HEK293 (cell line): Measurements from ENCODE around the gene FASTKD3.

Experiments
- GLI2 ChIP-seq: fragments of 450-650 bp; formaldehyde crosslinking; IDR thresholded peaks from 2 replicates; pipeline ENCODE4; 2017; ENCODE audit warnings: missing biosample characterization, missing genetic modification characterization, low read depth, borderline replicate concordance
- KLF16 ChIP-seq: fragments of 450-650 bp; formaldehyde crosslinking; IDR thresholded peaks from 2 replicates; pipeline ENCODE4 v1.5.1; 2017; ENCODE audit warnings: missing biosample characterization, missing genetic modification characterization
- MYNN ChIP-seq: fragments of 450-650 bp; formaldehyde crosslinking; IDR thresholded peaks from 2 replicates; pipeline ENCODE4 v1.5.1; 2016; ENCODE audit warnings: missing biosample characterization, missing genetic modification characterization, borderline replicate concordance
- REPIN1 ChIP-seq: fragments of 450-650 bp; formaldehyde crosslinking; IDR thresholded peaks from 2 replicates; pipeline ENCODE4 v1.5.1; 2017; ENCODE audit warnings: missing biosample characterization, missing genetic modification characterization, low read depth
- SALL2 ChIP-seq: fragments of 450-650 bp; formaldehyde crosslinking; IDR thresholded peaks from 2 replicates; pipeline ENCODE4 v1.5.0; 2017; ENCODE audit warnings: missing biosample characterization, mild to moderate bottlenecking, missing genetic modification characterization, borderline replicate concordance
- ZBTB21 ChIP-seq: fragments of 450-650 bp; formaldehyde crosslinking; IDR thresholded peaks from 2 replicates; pipeline ENCODE4 v1.5.1; 2017; ENCODE audit warnings: missing biosample characterization, missing genetic modification characterization
- ZEB2 ChIP-seq: fragments of 450-650 bp; formaldehyde crosslinking; IDR thresholded peaks from 2 replicates; pipeline ENCODE4 v1.5.1; 2016; ENCODE audit warnings: missing biosample characterization, missing genetic modification characterization
- ZNF138 ChIP-seq: fragments of 450-650 bp; formaldehyde crosslinking; IDR thresholded peaks from 2 replicates; pipeline ENCODE4 v1.5.1; 2016; ENCODE audit warnings: missing biosample characterization, missing genetic modification characterization, borderline replicate concordance
- ZNF174 ChIP-seq: fragments of 450-650 bp; formaldehyde crosslinking; IDR thresholded peaks from 2 replicates; pipeline ENCODE4 v1.5.0; 2017; ENCODE audit warnings: missing biosample characterization, mild to moderate bottlenecking, missing genetic modification characterization
- ZNF211 ChIP-seq: fragments of 450-650 bp; formaldehyde crosslinking; IDR thresholded peaks from 2 replicates; pipeline ENCODE4 v1.5.1; 2016; ENCODE audit warnings: low read depth, missing biosample characterization, missing genetic modification characterization
- ZNF221 ChIP-seq: fragments of 450-650 bp; formaldehyde crosslinking; IDR thresholded peaks from 2 replicates; pipeline ENCODE4 v1.5.1; 2017; ENCODE audit warnings: missing biosample characterization, missing genetic modification characterization, borderline replicate concordance
- ZNF302 ChIP-seq: fragments of 450-650 bp; formaldehyde crosslinking; IDR thresholded peaks from 2 replicates; pipeline ENCODE4 v1.5.1; 2016; ENCODE audit warnings: missing biosample characterization, missing genetic modification characterization, low read depth
- ZNF335 ChIP-seq: fragments of 450-650 bp; formaldehyde crosslinking; conservative IDR thresholded peaks from 2 replicates; pipeline ENCODE4 v1.5.1; 2016; ENCODE audit warnings: missing biosample characterization, missing genetic modification characterization
- ZNF366 ChIP-seq: fragments of 450-650 bp; formaldehyde crosslinking; conservative IDR thresholded peaks from 2 replicates; pipeline ENCODE4 v1.5.1; 2016; ENCODE audit warnings: missing biosample characterization, missing genetic modification characterization
- ZNF426 ChIP-seq: fragments of 450-650 bp; formaldehyde crosslinking; IDR thresholded peaks from 2 replicates; pipeline ENCODE4 v1.5.1; 2017; ENCODE audit warnings: missing biosample characterization, missing genetic modification characterization, mild to moderate bottlenecking, inconsistent platforms, moderate library complexity
- ZNF433 ChIP-seq: fragments of 450-650 bp; formaldehyde crosslinking; IDR thresholded peaks from 2 replicates; pipeline ENCODE4 v1.5.1; 2016; ENCODE audit warnings: missing biosample characterization, missing genetic modification characterization, low read depth
- ZNF501 ChIP-seq: fragments of 450-650 bp; formaldehyde crosslinking; IDR thresholded peaks from 2 replicates; pipeline ENCODE4 v1.5.1; 2016; ENCODE audit warnings: missing biosample characterization, missing genetic modification characterization
- ZNF544 ChIP-seq: fragments of 450-650 bp; formaldehyde crosslinking; IDR thresholded peaks from 2 replicates; pipeline ENCODE4 v1.5.0; 2017; ENCODE audit warnings: missing biosample characterization, missing genetic modification characterization
- ZNF549 ChIP-seq: fragments of 450-650 bp; IDR thresholded peaks from 2 replicates; pipeline ENCODE4 v1.5.1; 2018; ENCODE audit warnings: missing biosample characterization, missing genetic modification characterization, mild to moderate bottlenecking, inconsistent platforms, moderate library complexity
- ZNF626 ChIP-seq: fragments of 450-650 bp; sonication (Bioruptor Pico); formaldehyde crosslinking; IDR thresholded peaks from 2 replicates; pipeline ENCODE4 v1.5.1; 2018; ENCODE audit warnings: missing biosample characterization, missing genetic modification characterization, inconsistent platforms
- ZNF670 ChIP-seq: fragments of 450-650 bp; formaldehyde crosslinking; IDR thresholded peaks from 2 replicates; pipeline ENCODE4 v1.5.1; 2016; ENCODE audit warnings: missing biosample characterization, missing genetic modification characterization, low read depth
- ZNF777 ChIP-seq: fragments of 450-650 bp; formaldehyde crosslinking; IDR thresholded peaks from 2 replicates; pipeline ENCODE4 v1.5.1; 2017; ENCODE audit warnings: missing biosample characterization, missing genetic modification characterization, borderline replicate concordance
- ZNF792 ChIP-seq: fragments of 450-650 bp; formaldehyde crosslinking; IDR thresholded peaks from 2 replicates; pipeline ENCODE4 v1.5.1; 2016; ENCODE audit warnings: missing biosample characterization, missing genetic modification characterization
- ZNF830 ChIP-seq: fragments of 450-650 bp; IDR thresholded peaks from 2 replicates; pipeline ENCODE4 v1.5.0; 2018; ENCODE audit warnings: missing biosample characterization, missing genetic modification characterization, low read depth, mild to moderate bottlenecking, moderate library complexity
- ZSCAN16 ChIP-seq: fragments of 450-650 bp; formaldehyde crosslinking; IDR thresholded peaks from 2 replicates; pipeline ENCODE4 v1.5.1; 2016; ENCODE audit warnings: missing biosample characterization, missing genetic modification characterization
- ZSCAN30 ChIP-seq: fragments of 450-650 bp; IDR thresholded peaks from 2 replicates; pipeline ENCODE4 v1.5.1; 2018; ENCODE audit warnings: missing biosample characterization, mild to moderate bottlenecking, missing genetic modification characterization, moderate library complexity
- TF ChIP-seq, protein P1 (sequence below): fragments of 450-650 bp; formaldehyde crosslinking; IDR thresholded peaks from 2 replicates; pipeline ENCODE4 v1.5.1; 2016; ENCODE audit warnings: missing biosample characterization, missing genetic modification characterization
- TF ChIP-seq, protein P2 (sequence below): fragments of 450-650 bp; formaldehyde crosslinking; IDR thresholded peaks from 2 replicates; pipeline ENCODE4 v1.5.1; 2016; ENCODE audit warnings: missing biosample characterization, missing genetic modification characterization
- TF ChIP-seq, protein P3 (sequence below): fragments of 450-650 bp; IDR thresholded peaks from 2 replicates; pipeline ENCODE4 v1.5.1; 2018; ENCODE audit warnings: missing biosample characterization, mild to moderate bottlenecking, missing genetic modification characterization
- TF ChIP-seq, protein P4 (sequence below): fragments of 450-650 bp; formaldehyde crosslinking; IDR thresholded peaks from 2 replicates; pipeline ENCODE4 v1.5.1; 2016; ENCODE audit warnings: missing biosample characterization, missing genetic modification characterization, borderline replicate concordance

FASTKD3 gene

DNA sequence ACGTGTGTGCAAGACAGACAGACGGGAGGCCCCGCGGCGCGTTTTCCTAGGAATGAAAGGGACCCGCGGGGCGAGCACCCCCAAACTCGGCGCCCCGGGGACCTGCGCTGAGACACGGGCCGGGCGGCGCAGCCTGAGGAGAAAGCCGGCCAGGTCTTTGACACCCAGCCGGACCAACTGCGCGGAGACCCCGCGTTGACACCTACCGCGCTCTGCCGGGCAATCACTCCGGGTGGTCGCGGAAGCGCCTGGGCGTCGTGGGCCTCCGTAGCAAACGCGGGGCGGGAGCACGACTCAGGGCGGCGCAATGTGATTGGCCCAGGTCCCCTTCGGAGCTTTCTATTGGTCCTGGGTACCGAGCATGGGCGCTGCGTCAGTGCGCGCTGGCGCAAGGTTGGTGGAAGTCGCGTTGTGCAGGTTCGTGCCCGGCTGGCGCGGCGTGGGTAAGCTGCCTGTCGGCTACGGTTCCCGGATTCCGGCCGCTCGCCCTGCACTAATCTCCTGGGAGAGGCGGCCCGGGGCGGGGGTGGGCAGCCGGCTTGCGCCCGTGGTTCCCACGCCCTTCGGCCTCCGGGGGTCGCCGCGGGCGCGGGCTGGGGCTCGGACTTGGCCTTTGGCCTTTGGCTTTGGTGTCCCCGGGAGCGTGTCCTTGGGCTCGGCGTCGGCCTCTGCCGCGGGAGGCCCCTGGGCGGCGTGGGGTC is at the start of gene FASTKD3, which contains the start of gene MTRR (continued):
- TF ChIP-seq, protein P1, sequence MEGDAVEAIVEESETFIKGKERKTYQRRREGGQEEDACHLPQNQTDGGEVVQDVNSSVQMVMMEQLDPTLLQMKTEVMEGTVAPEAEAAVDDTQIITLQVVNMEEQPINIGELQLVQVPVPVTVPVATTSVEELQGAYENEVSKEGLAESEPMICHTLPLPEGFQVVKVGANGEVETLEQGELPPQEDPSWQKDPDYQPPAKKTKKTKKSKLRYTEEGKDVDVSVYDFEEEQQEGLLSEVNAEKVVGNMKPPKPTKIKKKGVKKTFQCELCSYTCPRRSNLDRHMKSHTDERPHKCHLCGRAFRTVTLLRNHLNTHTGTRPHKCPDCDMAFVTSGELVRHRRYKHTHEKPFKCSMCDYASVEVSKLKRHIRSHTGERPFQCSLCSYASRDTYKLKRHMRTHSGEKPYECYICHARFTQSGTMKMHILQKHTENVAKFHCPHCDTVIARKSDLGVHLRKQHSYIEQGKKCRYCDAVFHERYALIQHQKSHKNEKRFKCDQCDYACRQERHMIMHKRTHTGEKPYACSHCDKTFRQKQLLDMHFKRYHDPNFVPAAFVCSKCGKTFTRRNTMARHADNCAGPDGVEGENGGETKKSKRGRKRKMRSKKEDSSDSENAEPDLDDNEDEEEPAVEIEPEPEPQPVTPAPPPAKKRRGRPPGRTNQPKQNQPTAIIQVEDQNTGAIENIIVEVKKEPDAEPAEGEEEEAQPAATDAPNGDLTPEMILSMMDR (tag by site-specific recombination), result no peak; the same call in 1 of the 2 replicates
- peak; percentile 79; the same call in 1 of the 2 replicates for TF ChIP-seq ZEB2 (tag by site-specific recombination)
- TF ChIP-seq ZNF792 (tag by site-specific recombination), result no peak
- peak; percentile 60; the same call in 1 of the 2 replicates for TF ChIP-seq REPIN1 (tag by site-specific recombination)
- peak; percentile 55; the same call in 1 of the 2 replicates for TF ChIP-seq KLF16
- TF ChIP-seq ZNF302 (tag by site-specific recombination), result no peak
- TF ChIP-seq, protein P2, sequence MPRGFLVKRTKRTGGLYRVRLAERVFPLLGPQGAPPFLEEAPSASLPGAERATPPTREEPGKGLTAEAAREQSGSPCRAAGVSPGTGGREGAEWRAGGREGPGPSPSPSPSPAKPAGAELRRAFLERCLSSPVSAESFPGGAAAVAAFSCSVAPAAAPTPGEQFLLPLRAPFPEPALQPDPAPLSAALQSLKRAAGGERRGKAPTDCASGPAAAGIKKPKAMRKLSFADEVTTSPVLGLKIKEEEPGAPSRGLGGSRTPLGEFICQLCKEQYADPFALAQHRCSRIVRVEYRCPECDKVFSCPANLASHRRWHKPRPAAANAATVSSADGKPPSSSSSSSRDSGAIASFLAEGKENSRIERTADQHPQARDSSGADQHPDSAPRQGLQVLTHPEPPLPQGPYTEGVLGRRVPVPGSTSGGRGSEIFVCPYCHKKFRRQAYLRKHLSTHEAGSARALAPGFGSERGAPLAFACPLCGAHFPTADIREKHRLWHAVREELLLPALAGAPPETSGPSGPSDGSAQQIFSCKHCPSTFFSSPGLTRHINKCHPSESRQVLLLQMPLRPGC, result no peak; the same call in none of the 2 replicates
- TF ChIP-seq ZNF211 (tag by site-specific recombination), result no peak
- TF ChIP-seq SALL2, result no peak
- no peak for TF ChIP-seq ZNF670 (tag by site-specific recombination)
- TF ChIP-seq ZSCAN16 (tag by site-specific recombination), result no peak
- no peak for TF ChIP-seq ZNF549 (tag by site-specific recombination)
- no peak for TF ChIP-seq ZNF777 (tag by site-specific recombination)
- TF ChIP-seq ZNF544 (tag by site-specific recombination), result no peak
- no peak for TF ChIP-seq ZNF221 (tag by site-specific recombination)
- no peak for TF ChIP-seq ZNF426 (tag by site-specific recombination)
- no peak for TF ChIP-seq ZNF366
- TF ChIP-seq MYNN (tag by site-specific recombination), result no peak
- no peak for TF ChIP-seq ZNF433 (tag by site-specific recombination)
- no peak for TF ChIP-seq ZNF174
- peak; percentile 95 for TF ChIP-seq ZNF335 (tag by site-specific recombination)
- no peak for TF ChIP-seq GLI2 (tag by site-specific recombination)
- TF ChIP-seq ZNF626 (tag by site-specific recombination), result no peak
- no peak for TF ChIP-seq ZBTB21 (tag by site-specific recombination)
- TF ChIP-seq ZNF830 (tag by site-specific recombination), result no peak
- no peak for TF ChIP-seq ZNF138 (tag by site-specific recombination)
- 0 out of 2 replicates have a peak, but pooled peaks have one; percentile 7 for TF ChIP-seq ZSCAN30
- TF ChIP-seq ZNF501 (tag by site-specific recombination), result peak; percentile 64; the same call in 1 of the 2 replicates
- TF ChIP-seq, protein P3, sequence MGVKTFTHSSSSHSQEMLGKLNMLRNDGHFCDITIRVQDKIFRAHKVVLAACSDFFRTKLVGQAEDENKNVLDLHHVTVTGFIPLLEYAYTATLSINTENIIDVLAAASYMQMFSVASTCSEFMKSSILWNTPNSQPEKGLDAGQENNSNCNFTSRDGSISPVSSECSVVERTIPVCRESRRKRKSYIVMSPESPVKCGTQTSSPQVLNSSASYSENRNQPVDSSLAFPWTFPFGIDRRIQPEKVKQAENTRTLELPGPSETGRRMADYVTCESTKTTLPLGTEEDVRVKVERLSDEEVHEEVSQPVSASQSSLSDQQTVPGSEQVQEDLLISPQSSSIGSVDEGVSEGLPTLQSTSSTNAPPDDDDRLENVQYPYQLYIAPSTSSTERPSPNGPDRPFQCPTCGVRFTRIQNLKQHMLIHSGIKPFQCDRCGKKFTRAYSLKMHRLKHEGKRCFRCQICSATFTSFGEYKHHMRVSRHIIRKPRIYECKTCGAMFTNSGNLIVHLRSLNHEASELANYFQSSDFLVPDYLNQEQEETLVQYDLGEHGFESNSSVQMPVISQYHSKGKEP, result no peak
- TF ChIP-seq, protein P4, sequence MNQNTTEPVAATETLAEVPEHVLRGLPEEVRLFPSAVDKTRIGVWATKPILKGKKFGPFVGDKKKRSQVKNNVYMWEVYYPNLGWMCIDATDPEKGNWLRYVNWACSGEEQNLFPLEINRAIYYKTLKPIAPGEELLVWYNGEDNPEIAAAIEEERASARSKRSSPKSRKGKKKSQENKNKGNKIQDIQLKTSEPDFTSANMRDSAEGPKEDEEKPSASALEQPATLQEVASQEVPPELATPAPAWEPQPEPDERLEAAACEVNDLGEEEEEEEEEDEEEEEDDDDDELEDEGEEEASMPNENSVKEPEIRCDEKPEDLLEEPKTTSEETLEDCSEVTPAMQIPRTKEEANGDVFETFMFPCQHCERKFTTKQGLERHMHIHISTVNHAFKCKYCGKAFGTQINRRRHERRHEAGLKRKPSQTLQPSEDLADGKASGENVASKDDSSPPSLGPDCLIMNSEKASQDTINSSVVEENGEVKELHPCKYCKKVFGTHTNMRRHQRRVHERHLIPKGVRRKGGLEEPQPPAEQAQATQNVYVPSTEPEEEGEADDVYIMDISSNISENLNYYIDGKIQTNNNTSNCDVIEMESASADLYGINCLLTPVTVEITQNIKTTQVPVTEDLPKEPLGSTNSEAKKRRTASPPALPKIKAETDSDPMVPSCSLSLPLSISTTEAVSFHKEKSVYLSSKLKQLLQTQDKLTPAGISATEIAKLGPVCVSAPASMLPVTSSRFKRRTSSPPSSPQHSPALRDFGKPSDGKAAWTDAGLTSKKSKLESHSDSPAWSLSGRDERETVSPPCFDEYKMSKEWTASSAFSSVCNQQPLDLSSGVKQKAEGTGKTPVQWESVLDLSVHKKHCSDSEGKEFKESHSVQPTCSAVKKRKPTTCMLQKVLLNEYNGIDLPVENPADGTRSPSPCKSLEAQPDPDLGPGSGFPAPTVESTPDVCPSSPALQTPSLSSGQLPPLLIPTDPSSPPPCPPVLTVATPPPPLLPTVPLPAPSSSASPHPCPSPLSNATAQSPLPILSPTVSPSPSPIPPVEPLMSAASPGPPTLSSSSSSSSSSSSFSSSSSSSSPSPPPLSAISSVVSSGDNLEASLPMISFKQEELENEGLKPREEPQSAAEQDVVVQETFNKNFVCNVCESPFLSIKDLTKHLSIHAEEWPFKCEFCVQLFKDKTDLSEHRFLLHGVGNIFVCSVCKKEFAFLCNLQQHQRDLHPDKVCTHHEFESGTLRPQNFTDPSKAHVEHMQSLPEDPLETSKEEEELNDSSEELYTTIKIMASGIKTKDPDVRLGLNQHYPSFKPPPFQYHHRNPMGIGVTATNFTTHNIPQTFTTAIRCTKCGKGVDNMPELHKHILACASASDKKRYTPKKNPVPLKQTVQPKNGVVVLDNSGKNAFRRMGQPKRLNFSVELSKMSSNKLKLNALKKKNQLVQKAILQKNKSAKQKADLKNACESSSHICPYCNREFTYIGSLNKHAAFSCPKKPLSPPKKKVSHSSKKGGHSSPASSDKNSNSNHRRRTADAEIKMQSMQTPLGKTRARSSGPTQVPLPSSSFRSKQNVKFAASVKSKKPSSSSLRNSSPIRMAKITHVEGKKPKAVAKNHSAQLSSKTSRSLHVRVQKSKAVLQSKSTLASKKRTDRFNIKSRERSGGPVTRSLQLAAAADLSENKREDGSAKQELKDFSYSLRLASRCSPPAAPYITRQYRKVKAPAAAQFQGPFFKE (tag by site-specific recombination), result no peak
